ENCODE results near the gene IRS1.

GRCh38 chr2:226837334-226837733 is 37.7 kb upstream of the IRS1 start:
- TF ChIP-seq, protein P1, sequence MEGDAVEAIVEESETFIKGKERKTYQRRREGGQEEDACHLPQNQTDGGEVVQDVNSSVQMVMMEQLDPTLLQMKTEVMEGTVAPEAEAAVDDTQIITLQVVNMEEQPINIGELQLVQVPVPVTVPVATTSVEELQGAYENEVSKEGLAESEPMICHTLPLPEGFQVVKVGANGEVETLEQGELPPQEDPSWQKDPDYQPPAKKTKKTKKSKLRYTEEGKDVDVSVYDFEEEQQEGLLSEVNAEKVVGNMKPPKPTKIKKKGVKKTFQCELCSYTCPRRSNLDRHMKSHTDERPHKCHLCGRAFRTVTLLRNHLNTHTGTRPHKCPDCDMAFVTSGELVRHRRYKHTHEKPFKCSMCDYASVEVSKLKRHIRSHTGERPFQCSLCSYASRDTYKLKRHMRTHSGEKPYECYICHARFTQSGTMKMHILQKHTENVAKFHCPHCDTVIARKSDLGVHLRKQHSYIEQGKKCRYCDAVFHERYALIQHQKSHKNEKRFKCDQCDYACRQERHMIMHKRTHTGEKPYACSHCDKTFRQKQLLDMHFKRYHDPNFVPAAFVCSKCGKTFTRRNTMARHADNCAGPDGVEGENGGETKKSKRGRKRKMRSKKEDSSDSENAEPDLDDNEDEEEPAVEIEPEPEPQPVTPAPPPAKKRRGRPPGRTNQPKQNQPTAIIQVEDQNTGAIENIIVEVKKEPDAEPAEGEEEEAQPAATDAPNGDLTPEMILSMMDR (optimal IDR thresholded peaks at IDR 0.05 in 1 of 3, IDR thresholded peaks at IDR 0.05 in 1 of 3, conservative IDR thresholded peaks at IDR 0.05 in 1 of 3; ENCODE audit: extremely low read depth in 1 of 3, insufficient read depth in 2 of 3, low read length in 3 of 3), result no peak
- no peak for TF ChIP-seq EZH2 (IDR thresholded peaks at IDR 0.05; ENCODE audit: low read length)

Measured in keratinocyte (primary cell).